Activated naive CD8-positive, alpha-beta T cell treated with anti-CD3 and anti-CD28 coated beads, Interleukin-2, amount 10 ng/mL, durations not matched to agents 7 days and 5 days (primary cell): ENCODE measurements around the gene DHRS9. TPM values are rescaled to one million over a fixed set of nuclear protein-coding genes. Genes with fewer than 3 reads are reported as not detected.
"Not testable (repeated sequence)": the region's sequence is repeated elsewhere in the genome, so short reads cannot be mapped to it uniquely, and the experiment has no call there.

Experiments used
- ATAC-seq: fragments of 150-1000 bp; cut with Tn5 transposase; one replicate; pipeline ENCODE4 v1.10.0; 2021; ENCODE audit warnings: low read depth, moderate library complexity
- POLR2A ChIA-PET: fragments of 350-600 bp; sonication (Branson Sonifier 250); formaldehyde crosslinking; loops from one replicate; lab custom pipeline; 2021; ENCODE audit warnings: antibody characterized with exemption; lab: Charles Lee
- DNase-seq: peaks from one replicate; pipeline ENCODE4 v3.0.0; 2021
- H3K27ac Mint-ChIP-seq: one replicate; pipeline ENCODE4 v1.8.0; 2022; ENCODE audit warnings: mild to moderate bottlenecking, mixed read lengths
- H3K27me3 Mint-ChIP-seq: one replicate; pipeline ENCODE4 v1.8.0; 2022; ENCODE audit warnings: mild to moderate bottlenecking, moderate library complexity, mixed read lengths
- H3K36me3 Mint-ChIP-seq: one replicate; pipeline ENCODE4 v1.8.0; 2021; ENCODE audit warnings: mild to moderate bottlenecking, mixed read lengths
- H3K4me1 Mint-ChIP-seq: one replicate; pipeline ENCODE4 v1.8.0; 2021; ENCODE audit warnings: mixed read lengths
- H3K4me3 Mint-ChIP-seq: one replicate; pipeline ENCODE4 v1.8.0; 2022; ENCODE audit warnings: mild to moderate bottlenecking, moderate library complexity, mixed read lengths
- H3K9me3 Mint-ChIP-seq: one replicate; pipeline ENCODE4 v1.8.0; 2021; ENCODE audit warnings: mixed read lengths
- total RNA-seq, 2 experiments: library from RNA; stranded (reverse); gene quantifications; one replicate each; pipeline ENCODE4 v1.2.3, GENCODE V29; 2021

The DHRS9 gene
- total RNA-seq, 2 experiments from 2014 or later = 0.34 to 0.36 TPM

DNA sequence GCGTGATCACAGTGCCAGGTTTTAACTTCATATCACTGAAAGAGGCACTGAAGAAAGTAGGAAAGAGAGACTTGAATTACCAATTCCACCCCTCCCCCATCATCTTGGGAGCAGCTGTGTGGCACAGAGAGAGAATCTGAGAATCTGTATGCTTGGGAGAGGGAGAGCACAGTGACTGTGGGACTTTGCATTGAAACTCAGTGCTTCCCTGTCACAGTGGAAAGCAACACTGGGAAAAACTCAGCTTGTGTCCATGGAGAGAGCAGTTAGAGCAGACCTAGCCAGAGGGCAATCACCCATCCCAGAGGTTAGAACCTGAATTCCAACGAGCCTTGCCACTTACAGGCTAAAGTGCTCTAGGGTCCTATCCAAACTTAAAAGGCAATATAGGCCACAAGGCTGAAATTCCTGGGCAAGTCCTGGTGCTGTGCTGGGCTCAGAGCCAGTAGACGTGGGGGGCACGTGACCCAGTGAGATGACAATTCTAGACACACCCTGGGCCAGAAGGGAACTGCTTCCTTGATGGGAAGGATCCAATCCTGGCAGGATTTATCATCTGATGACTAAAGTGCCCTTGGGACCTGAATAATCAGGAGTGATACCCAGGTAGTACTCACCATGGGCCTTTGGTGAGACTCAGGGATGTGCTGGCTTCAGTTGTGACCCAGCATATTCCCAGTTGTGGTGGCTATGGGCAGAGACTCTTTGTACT lies 22.8 kb upstream of the DHRS9 start:
- Mint-ChIP-seq H3K9me3 (peaks cover 20% of the 10 kb centered on the region), H3K27me3 (peaks cover 11% of the 10 kb centered on the region), H3K36me3 (peaks cover 17% of the 10 kb centered on the region), H3K4me1 (no peaks in the 10 kb centered on the region), H3K4me3 (no peak overlapping the region), H3K27ac (no peak overlapping the region)
- ATAC-seq (no peak), DNase-seq (no peak)
- POLR2A ChIA-PET = no interaction called here

- POLR2A ChIA-PET = interaction anchor here (0.6 kb wide), 1 partner anchor 31 kb away, joined by 8 read pairs; no protein-coding TSS in a partner anchor
- Mint-ChIP-seq H3K4me3 (no peak overlapping the region), H3K9me3 (peaks cover 12% of the 10 kb centered on the region), H3K36me3 (peaks cover 9% of the 10 kb centered on the region), H3K27me3 (peaks cover 11% of the 10 kb centered on the region), H3K4me1 (no peaks in the 10 kb centered on the region), H3K27ac (no peak overlapping the region)
- ATAC-seq = no peak
- no peak for DNase-seq
Measured at GRCh38 chr2:169047256-169048250, 21.8 kb upstream of the DHRS9 start.

- POLR2A ChIA-PET = no interaction called here
Measured at GRCh38 chr2:169049142-169049541, 20.2 kb upstream of the DHRS9 start.

DNA sequence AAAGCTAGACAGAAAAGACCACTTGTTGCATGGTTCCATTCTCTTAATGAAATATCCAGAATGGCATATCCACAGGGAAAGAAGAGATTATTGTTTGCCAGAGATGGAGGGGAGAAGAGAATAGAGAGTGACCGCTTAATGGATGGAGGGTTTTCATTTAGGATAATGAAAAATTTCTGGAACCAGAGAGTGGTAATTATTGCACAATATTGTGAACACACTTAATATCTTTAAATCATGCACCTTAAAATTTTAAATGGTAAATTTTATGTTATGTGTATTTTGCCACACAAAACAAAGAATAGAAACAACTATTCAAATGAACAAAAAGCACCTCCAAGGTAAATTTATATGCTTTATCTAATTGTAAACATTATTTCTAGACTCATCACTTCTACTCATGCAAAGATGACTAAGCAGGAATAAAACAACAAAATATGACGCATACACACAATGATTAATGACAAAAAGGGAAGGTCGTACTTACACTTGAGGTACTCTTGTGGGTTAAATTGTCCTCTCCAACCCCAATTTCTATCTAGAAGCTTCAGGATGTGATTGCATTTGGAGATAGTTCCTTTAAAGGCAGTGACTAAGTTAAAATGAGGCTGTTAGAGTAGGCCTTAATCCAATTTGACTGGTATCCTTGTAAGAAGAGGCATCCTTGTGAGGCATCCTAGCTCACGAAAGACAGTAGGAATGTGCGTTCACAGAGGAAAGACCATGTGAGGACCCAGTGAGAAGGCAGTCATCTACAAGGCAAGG lies 18.7 kb upstream of the DHRS9 start:
- Mint-ChIP-seq H3K36me3 (peaks cover 4% of the 10 kb centered on the region), H3K4me1 (no peaks in the 10 kb centered on the region), H3K4me3 (no peak overlapping the region), H3K27me3 (peaks cover 10% of the 10 kb centered on the region), H3K9me3 (peaks cover 7% of the 10 kb centered on the region), H3K27ac (no peak overlapping the region)
- POLR2A ChIA-PET = no interaction called here
- ATAC-seq (no peak), DNase-seq (no peak)

More at GRCh38 chr2:169049142-169049541, 20.2 kb upstream of the DHRS9 start:
- DNase-seq (no peak), ATAC-seq (no peak)
- Mint-ChIP-seq H3K9me3 (peaks cover 3% of the 10 kb centered on the region), H3K27ac (no peak overlapping the region), H3K4me3 (no peak overlapping the region), H3K36me3 (peaks cover 3% of the 10 kb centered on the region), H3K4me1 (no peaks in the 10 kb centered on the region), H3K27me3 (peaks cover 11% of the 10 kb centered on the region)

- H3K4me1 Mint-ChIP-seq, H3K4me3 Mint-ChIP-seq, DNase-seq, H3K27ac Mint-ChIP-seq, ATAC-seq, H3K36me3 Mint-ChIP-seq, POLR2A ChIA-PET: not testable (repeated sequence)
- Mint-ChIP-seq H3K27me3 (peaks cover 11% of the 10 kb centered on the region), H3K9me3 (peaks cover 16% of the 10 kb centered on the region)
Measured at GRCh38 chr2:169054575-169054974, 14.8 kb upstream of the DHRS9 start.

- H3K27me3 Mint-ChIP-seq = peaks cover 18% of the 10 kb centered on the region
- DNase-seq, H3K27ac Mint-ChIP-seq, POLR2A ChIA-PET, H3K9me3 Mint-ChIP-seq, H3K36me3 Mint-ChIP-seq, H3K4me1 Mint-ChIP-seq, ATAC-seq, H3K4me3 Mint-ChIP-seq: not testable (repeated sequence)
Measured at GRCh38 chr2:169064199-169064598, 5.2 kb upstream of the DHRS9 start.

GRCh38 chr2:169065422-169065821 lies 3.9 kb upstream of the DHRS9 start:
- no peak for DNase-seq
- ATAC-seq = no peak
- H3K27me3 Mint-ChIP-seq = peaks cover 21% of the 10 kb centered on the region

DNA sequence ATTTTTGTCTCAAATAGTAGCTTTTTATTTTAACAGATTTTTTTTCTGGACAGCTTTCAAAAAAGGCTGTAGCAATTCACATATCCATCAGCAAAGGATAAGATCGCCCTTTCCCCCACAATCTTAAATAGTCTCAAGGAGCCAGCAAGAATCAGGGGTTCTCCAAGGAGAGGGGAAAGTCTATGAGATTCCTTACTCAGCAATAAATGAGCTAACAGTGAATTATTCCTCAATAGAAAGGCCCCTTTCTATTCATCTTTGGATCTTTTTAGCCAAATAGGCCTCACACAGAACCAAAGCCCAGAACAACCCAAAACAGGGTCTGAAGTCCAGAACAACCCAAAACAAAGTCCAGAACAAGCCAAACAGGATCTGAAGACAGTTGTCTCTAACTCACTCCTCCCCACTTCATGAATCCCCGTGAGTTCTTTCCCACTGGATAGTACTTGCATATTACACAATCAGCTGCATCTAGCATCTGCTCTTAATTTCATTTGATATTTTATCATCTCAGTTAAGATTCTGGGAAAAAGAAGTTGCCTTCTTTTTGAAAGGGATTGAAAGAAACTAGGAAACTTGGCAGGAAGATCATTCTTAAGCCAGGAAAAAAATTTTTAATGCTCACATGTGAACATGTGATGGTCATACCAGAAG lies 3.4 kb upstream of the DHRS9 start:
- peaks cover 2% of the 10 kb centered on the region for H3K36me3 Mint-ChIP-seq
- H3K27me3 Mint-ChIP-seq = peaks cover 21% of the 10 kb centered on the region

More at GRCh38 chr2:169065422-169065821, 3.9 kb upstream of the DHRS9 start:
- Mint-ChIP-seq H3K36me3 (peaks cover 2% of the 10 kb centered on the region), H3K4me1 (no peaks in the 10 kb centered on the region), H3K27ac (no peak overlapping the region), H3K9me3 (peaks cover 2% of the 10 kb centered on the region), H3K4me3 (no peak overlapping the region)
- POLR2A ChIA-PET = no interaction called here

DNA sequence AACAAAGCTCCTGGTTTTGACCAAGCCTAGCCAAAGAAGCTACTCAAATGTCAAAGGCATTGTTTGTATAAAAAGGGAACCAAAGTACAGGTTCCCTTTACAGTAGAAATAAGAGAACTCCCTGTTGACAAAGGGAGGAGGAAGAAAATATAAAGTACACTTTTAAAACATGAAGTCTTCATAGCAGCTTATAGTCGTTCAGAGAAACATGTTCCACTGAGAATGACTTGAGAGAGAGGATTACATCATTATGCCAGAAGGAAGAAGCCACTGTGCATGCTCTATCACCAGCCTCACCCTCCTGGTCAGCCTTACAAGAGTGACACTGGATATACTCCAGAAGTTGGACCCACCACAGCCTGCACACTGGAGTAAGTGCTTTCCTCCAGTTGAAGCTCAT lies 2.5 kb upstream of the DHRS9 start:
- Mint-ChIP-seq H3K9me3 (peaks cover 2% of the 10 kb centered on the region), H3K36me3 (peaks cover 2% of the 10 kb centered on the region), H3K27ac (no peak overlapping the region), H3K4me3 (no peak overlapping the region), H3K27me3 (peaks cover 16% of the 10 kb centered on the region), H3K4me1 (no peaks in the 10 kb centered on the region)
- POLR2A ChIA-PET = no interaction called here
- ATAC-seq = no peak
- no peak for DNase-seq

More for the DNA sequence above, 3.4 kb upstream of the DHRS9 start:
- peaks cover 2% of the 10 kb centered on the region for H3K9me3 Mint-ChIP-seq
- H3K4me3 Mint-ChIP-seq = no peak overlapping the region
- no peak for ATAC-seq
- POLR2A ChIA-PET = no interaction called here
- no peak for DNase-seq
- no peak overlapping the region for H3K27ac Mint-ChIP-seq
- no peaks in the 10 kb centered on the region for H3K4me1 Mint-ChIP-seq

DNA sequence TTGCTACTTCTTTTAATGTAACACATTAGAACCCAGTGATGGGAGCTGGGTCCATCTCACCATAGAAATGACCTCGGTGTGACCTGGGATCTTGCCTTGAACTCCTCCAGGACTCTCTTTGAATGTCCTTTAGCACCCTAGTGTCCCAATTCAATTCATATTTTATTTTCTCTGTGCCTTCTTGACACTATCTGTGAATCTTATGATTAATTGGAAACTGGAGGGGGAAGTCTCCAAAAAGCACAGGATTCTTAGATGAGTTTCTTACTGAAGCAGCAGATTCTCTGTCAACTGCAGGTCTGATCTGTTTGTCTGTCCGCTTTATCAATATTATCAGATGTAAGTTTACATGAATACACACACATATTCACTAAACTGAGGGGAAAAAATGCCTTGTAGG lies 470 bp downstream of the DHRS9 start:
- H3K4me3 Mint-ChIP-seq = no peak overlapping the region
- no peak for ATAC-seq

DNA sequence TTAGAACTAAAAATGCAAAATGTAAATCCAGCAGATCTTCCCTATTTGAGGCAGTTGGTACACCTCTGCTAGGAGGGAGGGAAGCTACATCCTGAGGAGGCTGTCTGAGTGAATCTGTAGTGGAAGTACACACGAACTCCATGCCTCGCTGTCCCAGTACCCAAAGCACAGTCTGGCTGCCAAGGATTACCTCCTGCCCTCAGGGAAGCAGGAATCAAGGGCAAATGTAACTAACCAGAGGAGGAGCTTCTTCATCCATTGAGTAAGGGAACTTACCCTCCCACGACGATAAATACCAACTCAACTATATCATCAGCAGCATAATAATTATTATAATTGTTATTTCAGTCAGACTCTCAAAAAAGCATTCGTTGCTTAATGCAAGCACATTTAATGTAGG lies 2.1 kb downstream of the DHRS9 start:
- Mint-ChIP-seq H3K9me3 (peaks cover 5% of the 10 kb centered on the region), H3K4me3 (no peak overlapping the region), H3K36me3 (peaks cover 4% of the 10 kb centered on the region), H3K4me1 (peaks cover 9% of the 10 kb centered on the region), H3K27me3 (peaks cover 12% of the 10 kb centered on the region), H3K27ac (no peak overlapping the region)
- DNase-seq = no peak
- ATAC-seq = no peak
- POLR2A ChIA-PET = no interaction called here

More for the DNA sequence above, 470 bp downstream of the DHRS9 start:
- H3K9me3 Mint-ChIP-seq = peaks cover 6% of the 10 kb centered on the region
- H3K4me1 Mint-ChIP-seq = peaks cover 9% of the 10 kb centered on the region
- H3K36me3 Mint-ChIP-seq = peaks cover 5% of the 10 kb centered on the region
- H3K27me3 Mint-ChIP-seq = peaks cover 15% of the 10 kb centered on the region
- POLR2A ChIA-PET = no interaction called here
- no peak overlapping the region for H3K27ac Mint-ChIP-seq
- DNase-seq = no peak

- peaks cover 3% of the 10 kb centered on the region for H3K36me3 Mint-ChIP-seq
- peaks cover 4% of the 10 kb centered on the region for H3K9me3 Mint-ChIP-seq
- no peak overlapping the region for H3K4me3 Mint-ChIP-seq
- H3K27ac Mint-ChIP-seq = no peak overlapping the region
- peaks cover 11% of the 10 kb centered on the region for H3K27me3 Mint-ChIP-seq
- ATAC-seq (no peak), DNase-seq (no peak)
- H3K4me1 Mint-ChIP-seq = peaks cover 9% of the 10 kb centered on the region
- POLR2A ChIA-PET = no interaction called here
Measured at GRCh38 chr2:169072163-169072925, 3.0 kb downstream of the DHRS9 start.
